Mucosa of rectum (tissue), 2 donors: Measurements from ENCODE around the gene ACTR6.

Experiments used
- H3K27ac ChIP-seq, 2 donors: one replicate each; pipeline ENCODE4 v1.7.0; 2013; ENCODE audit warnings: inconsistent platforms in 2 of 2, low read depth in 2 of 2, low read length in 2 of 2
- H3K27me3 ChIP-seq, 2 donors: one replicate each; pipeline ENCODE4 v1.7.0; 2013; ENCODE audit warnings: low read length in 2 of 2; ENCODE audit not compliant: control insufficient read depth in 2 of 2, insufficient read depth in 2 of 2
- H3K36me3 ChIP-seq, 2 donors: one replicate each; pipeline ENCODE4 v1.7.0; 2013; ENCODE audit warnings: low read length in 2 of 2; ENCODE audit not compliant: control insufficient read depth in 2 of 2, insufficient read depth in 2 of 2
- H3K4me1 ChIP-seq, 2 donors: one replicate each; pipeline ENCODE4 v1.7.0; 2013; ENCODE audit warnings: low read length in 2 of 2, mild to moderate bottlenecking in 1 of 2; ENCODE audit not compliant: control insufficient read depth in 2 of 2, insufficient read depth in 2 of 2
- H3K4me3 ChIP-seq, 2 donors: one replicate each; pipeline ENCODE4 v1.7.0; 2013; ENCODE audit warnings: low read length in 2 of 2
- H3K9ac ChIP-seq, 2 donors: one replicate each; pipeline ENCODE4 v1.7.0; 2013; ENCODE audit warnings: low read length in 2 of 2, low read depth in 1 of 2, mild to moderate bottlenecking in 1 of 2
- H3K9me3 ChIP-seq, 2 donors: one replicate each; pipeline ENCODE4 v1.7.0; 2013; ENCODE audit warnings: low read length in 2 of 2; ENCODE audit not compliant: control insufficient read depth in 2 of 2
- donor health status: healthy.
- donor health status: Normal muscosa, but diverticular disease.

The ACTR6 gene

DNA sequence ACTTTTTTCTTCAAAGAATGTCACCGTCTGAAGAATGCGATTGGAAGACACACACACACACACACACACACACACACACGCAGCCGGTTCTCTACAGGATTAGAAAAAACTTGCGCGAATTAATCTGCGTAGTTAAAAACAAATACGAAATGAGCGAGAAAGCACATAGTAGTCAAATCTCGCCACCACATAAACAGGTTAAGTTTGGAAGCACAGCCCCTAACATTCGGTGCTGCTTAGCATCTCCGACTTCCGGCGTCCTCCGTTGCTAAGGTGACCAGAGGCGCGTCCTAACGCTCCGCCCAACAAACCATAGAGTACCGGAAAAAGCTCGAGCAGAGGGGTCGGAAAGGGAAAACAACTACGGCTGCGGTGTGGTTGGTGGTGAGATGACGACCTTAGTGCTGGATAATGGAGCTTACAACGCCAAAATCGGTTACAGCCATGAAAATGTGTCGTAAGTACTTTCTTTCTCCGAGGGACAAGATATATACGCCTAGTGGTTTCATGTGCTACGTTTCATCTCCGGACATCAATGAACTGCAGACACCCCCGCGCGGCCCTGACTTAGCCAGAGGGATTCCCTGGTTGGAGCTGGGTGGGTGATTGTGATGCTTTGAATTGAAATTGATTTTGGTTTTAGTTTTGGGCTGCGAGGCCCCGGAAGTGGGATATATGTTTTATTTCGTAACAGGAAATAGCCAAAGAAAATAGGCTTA is at the start of gene ACTR6:
ACTR6 (plus strand) TSS at position 353 of the 719 bp plus-strand sequence; CDS start at position 390, 37 bp downstream.
- peak within 1 kb of the TSS; percentile 84 to 87 for H3K27ac ChIP-seq
- H3K9me3 ChIP-seq = no peaks in the 10 kb centered on the region

GRCh38 chr12:100151769-100152168 is 48.8 kb upstream of the ACTR6 start:
- H3K9me3 ChIP-seq = no peaks in the 10 kb centered on the region
- no peak overlapping the region for H3K9ac ChIP-seq
- H3K27ac ChIP-seq = no peak overlapping the region
- no peaks in the 10 kb centered on the region for H3K27me3 ChIP-seq
- H3K4me3 ChIP-seq = no peak overlapping the region
- no peaks in the 10 kb centered on the region for H3K4me1 ChIP-seq
- H3K36me3 ChIP-seq = no peaks in the 10 kb centered on the region

More for the DNA sequence above, at the start of gene ACTR6:
- Histone ChIP-seq H3K9ac (peak within 1 kb of the TSS; percentile 74 to 81), H3K4me1 (peaks cover 8 to 11% of the 10 kb centered on the region in 2 donors), H3K4me3 (peak within 1 kb of the TSS; percentile 89 to 97), H3K27me3 (no peaks in the 10 kb centered on the region), H3K36me3 (peaks cover 0 to 2% of the 10 kb centered on the region in 2 donors)

DNA sequence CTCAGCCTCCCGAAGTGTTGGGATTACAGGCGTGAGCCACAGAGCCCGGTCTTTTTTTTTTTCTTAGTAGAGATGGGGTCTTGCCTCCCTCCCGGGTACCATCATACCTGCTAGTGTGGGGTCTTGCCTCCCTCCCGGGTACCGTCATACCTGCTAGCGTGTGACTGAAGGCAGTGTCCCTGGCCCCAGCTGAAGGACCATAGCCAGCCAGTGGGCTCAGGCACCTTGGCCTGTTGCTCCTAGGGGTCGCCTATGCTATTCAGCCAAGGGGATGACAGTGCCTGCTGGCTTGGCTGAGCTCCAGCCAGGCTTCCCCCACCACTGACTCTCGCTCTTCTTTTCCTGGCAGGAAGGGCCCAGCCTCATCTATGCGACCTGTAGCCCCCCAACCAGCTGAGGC is 47.5 kb upstream of the ACTR6 start:
- no peak overlapping the region for H3K27ac ChIP-seq
- no peaks in the 10 kb centered on the region for H3K4me1 ChIP-seq
- no peaks in the 10 kb centered on the region for H3K36me3 ChIP-seq
- no peaks in the 10 kb centered on the region for H3K9me3 ChIP-seq
- H3K9ac ChIP-seq = no peak overlapping the region
- no peaks in the 10 kb centered on the region for H3K27me3 ChIP-seq
- H3K4me3 ChIP-seq = no peak overlapping the region

DNA sequence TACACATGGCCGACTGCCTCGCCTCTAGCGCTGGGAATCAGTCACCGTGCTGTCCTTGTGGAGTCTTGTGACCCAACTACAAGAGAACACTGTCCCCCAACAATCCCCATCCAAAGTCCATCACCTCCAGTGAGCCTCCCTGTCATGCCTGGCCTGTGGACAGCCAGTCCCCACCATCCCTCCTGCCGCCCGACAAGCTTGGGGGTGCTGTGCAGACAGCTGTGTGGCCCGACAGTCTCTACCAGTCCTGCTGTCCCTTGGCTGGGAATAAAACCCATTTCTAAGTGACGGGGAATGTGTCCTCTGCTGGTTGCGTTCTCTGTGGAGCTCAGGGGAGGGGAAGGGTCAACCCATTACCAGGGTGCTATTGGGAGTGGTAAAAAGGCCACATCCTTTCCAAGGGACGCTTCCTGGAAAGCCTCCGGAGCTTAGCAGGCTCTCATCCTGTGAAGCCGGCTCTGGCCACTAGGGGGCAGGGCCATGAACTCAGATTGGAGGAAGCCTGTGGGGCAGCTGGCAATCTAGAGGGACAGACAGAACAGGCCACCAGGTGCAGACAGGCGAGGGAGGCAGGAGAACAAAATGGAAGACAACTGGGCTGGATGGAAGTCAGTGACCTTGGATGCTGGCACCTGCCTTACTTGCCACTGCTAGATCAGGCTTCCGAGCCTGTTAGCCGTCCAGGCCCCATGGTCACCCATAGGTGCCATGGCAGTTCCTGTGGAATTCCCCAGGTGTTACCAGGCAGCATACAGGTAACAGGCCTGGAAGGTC is 46.0 kb upstream of the ACTR6 start:
- Histone ChIP-seq H3K4me1 (no peaks in the 10 kb centered on the region), H3K9me3 (no peaks in the 10 kb centered on the region), H3K4me3 (no peak overlapping the region), H3K27ac (no peak overlapping the region), H3K36me3 (no peaks in the 10 kb centered on the region), H3K9ac (no peak overlapping the region), H3K27me3 (no peaks in the 10 kb centered on the region)

DNA sequence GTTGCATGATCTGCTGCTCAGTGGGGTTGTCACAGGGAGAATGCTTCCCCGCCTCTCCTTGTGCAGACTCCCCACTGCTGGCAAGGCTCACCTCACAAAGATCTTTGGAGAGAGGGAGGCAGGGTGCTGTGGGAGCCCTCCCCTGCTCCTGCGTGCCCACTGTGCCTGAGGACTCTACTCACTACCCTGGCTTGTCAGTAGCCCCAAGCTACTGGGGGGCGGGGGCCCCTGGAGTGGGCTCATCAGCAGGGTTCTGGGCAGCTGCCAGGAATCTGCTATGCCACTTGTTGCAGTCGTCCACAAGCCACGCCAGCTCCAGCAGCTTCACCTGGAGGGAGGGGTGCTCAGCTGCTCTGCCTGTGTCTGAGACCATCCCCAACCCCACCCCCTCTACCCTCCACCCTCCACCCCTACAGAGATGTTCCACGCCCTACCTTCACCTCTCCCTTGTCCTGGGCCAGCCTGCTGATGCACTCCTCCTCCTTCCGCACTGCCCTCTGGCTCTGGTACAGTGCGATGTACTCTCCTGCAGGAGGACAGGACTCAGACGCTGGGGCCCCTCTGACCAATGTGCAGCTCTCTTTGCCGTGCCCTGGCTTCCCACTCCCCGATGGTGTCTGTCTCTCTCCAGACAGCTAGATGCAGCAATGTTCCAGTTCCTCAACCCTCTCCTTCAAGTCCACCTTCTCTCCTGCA is 43.7 kb upstream of the ACTR6 start:
- H3K27ac ChIP-seq = no peak overlapping the region
- H3K9ac ChIP-seq = no peak overlapping the region
- H3K9me3 ChIP-seq = no peaks in the 10 kb centered on the region
- H3K27me3 ChIP-seq = no peaks in the 10 kb centered on the region
- H3K36me3 ChIP-seq = no peaks in the 10 kb centered on the region
- no peak overlapping the region for H3K4me3 ChIP-seq
- no peaks in the 10 kb centered on the region for H3K4me1 ChIP-seq

- Histone ChIP-seq H3K9me3 (no peaks in the 10 kb centered on the region), H3K4me1 (no peaks in the 10 kb centered on the region), H3K27me3 (no peaks in the 10 kb centered on the region), H3K36me3 (no peaks in the 10 kb centered on the region), H3K4me3 (no peak overlapping the region), H3K27ac (no peak overlapping the region), H3K9ac (no peak overlapping the region)
Observed at GRCh38 chr12:100157427-100157821, 43.2 kb upstream of the ACTR6 start.

- Histone ChIP-seq H3K4me1 (peaks cover 0 to 3% of the 10 kb centered on the region in 2 donors), H3K27me3 (no peaks in the 10 kb centered on the region), H3K36me3 (no peaks in the 10 kb centered on the region), H3K9me3 (no peaks in the 10 kb centered on the region), H3K9ac (no peak overlapping the region), H3K4me3 (no peak overlapping the region), H3K27ac (no peak overlapping the region)
Observed at GRCh38 chr12:100158535-100158934, 42.1 kb upstream of the ACTR6 start.

GRCh38 chr12:100159391-100160104 is 41.1 kb upstream of the ACTR6 start:
- Histone ChIP-seq H3K4me3 (no peak overlapping the region), H3K27ac (no peak overlapping the region), H3K4me1 (peaks cover 6 to 13% of the 10 kb centered on the region in 2 donors), H3K9ac (no peak overlapping the region), H3K36me3 (no peaks in the 10 kb centered on the region), H3K27me3 (no peaks in the 10 kb centered on the region), H3K9me3 (no peaks in the 10 kb centered on the region)

DNA sequence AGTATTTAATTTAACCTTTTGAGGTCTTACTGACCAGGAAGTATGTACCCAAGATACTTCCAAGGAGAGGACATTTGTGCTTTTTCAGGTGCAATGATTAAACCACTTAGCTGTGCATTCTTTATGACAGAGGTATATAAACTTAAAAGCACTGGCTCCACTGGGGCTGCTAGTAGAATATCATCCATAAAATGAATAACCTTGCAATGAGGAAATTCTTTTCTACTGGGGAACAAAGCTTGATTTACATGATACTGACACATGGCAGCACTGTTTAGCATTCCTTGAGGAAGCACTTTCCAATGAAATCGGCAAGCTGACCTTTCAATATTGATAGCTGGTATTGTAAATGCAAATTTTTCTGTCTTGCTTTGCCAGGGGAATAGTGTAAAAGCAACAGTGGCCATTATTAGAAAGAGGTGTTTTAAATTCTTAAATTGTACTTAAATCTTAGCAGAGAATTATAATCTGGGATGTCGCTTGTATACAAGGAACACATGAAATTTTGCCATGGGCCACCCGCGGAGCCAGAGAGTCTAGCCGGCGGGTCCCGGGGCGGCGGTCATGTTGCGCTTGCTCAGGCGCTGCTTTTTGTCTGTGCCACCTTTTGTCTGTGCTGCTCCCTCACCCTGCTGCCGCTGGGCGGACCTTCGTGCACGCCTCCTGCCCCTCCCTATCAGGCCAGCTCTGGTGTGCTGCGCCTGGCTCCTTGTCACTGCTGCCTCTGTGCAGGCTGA is 37.0 kb upstream of the ACTR6 start:
- H3K36me3 ChIP-seq = no peaks in the 10 kb centered on the region
- no peaks in the 10 kb centered on the region for H3K27me3 ChIP-seq
- peaks cover 6 to 15% of the 10 kb centered on the region in 2 donors for H3K4me1 ChIP-seq
- H3K4me3 ChIP-seq = peak overlapping the region; percentile 60 to 67
- H3K27ac ChIP-seq = peak overlapping the region; percentile 79 to 83
- peak overlapping the region; percentile 47 to 60 for H3K9ac ChIP-seq
- H3K9me3 ChIP-seq = no peaks in the 10 kb centered on the region
